ENCODE results near the gene RAD9A. TPM values are rescaled to one million over a fixed set of nuclear protein-coding genes. Genes with fewer than 3 reads are reported as not detected.

RAD9A gene
- total RNA-seq, 1 donor from 2014 or later = 18.5 TPM

DNA sequence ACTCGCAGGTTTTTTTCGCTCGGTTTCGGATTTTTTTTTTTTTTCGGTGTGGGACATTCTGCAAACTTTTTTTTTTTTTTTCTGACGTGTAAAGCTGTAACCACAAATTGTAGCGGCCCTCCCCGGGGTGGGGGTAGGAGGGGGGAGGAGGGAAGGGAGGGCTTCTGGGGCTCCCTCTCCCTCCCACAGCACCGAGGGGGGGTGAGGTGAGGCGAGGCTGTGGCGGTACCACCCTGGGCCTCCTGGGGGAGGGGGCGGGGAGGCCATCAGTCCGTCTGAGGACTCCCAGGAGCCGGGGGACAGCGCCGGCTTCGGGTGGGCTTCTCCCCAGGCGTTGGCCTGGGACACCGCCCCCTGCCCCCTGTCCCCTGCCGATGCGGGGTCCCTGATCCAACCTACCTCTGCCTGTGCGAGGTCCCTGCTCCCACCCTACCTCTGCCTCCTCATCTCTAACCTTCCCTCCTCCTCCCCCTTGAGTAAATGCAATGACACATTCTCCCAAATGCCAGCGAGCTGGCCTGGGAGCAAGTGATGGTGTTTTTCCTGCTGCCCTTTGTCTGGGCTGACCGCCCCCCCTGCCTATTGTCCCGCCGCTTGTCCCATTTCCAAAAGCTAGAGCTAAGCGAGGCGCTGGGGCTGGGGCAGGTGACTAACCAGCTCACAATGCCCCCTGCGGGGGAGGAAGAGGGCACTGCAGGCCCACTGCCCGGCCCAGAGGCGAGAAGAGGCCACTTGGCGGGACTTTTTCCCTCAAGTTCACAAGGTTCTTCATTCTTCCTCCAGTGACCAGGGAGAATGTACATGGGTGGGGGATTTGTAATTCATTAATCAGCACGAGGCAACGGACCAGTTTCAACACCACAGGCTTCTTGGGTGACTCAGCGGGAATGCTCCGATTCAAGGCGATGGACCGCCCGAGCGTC is 17.9 kb upstream of the RAD9A start:
- Mint-ChIP-seq H3K36me3 (ENCODE audit: unreplicated experiment) (no peaks in the 10 kb centered on the region), H3K4me1 (ENCODE audit: unreplicated experiment) (peaks cover 55% of the 10 kb centered on the region), H3K27me3 (ENCODE audit: unreplicated experiment) (no peaks in the 10 kb centered on the region), H3K4me3 (ENCODE audit: unreplicated experiment) (peak overlapping the region; percentile 87), H3K9me3 (ENCODE audit: unreplicated experiment) (no peaks in the 10 kb centered on the region), H3K27ac (ENCODE audit: unreplicated experiment) (peak overlapping the region; percentile 98)
- peak; percentile 93 for DNase-seq (ENCODE audit: extremely low spot score, unreplicated experiment)
- TF ChIP-seq, protein P1, sequence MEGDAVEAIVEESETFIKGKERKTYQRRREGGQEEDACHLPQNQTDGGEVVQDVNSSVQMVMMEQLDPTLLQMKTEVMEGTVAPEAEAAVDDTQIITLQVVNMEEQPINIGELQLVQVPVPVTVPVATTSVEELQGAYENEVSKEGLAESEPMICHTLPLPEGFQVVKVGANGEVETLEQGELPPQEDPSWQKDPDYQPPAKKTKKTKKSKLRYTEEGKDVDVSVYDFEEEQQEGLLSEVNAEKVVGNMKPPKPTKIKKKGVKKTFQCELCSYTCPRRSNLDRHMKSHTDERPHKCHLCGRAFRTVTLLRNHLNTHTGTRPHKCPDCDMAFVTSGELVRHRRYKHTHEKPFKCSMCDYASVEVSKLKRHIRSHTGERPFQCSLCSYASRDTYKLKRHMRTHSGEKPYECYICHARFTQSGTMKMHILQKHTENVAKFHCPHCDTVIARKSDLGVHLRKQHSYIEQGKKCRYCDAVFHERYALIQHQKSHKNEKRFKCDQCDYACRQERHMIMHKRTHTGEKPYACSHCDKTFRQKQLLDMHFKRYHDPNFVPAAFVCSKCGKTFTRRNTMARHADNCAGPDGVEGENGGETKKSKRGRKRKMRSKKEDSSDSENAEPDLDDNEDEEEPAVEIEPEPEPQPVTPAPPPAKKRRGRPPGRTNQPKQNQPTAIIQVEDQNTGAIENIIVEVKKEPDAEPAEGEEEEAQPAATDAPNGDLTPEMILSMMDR (IDR thresholded peaks at IDR 0.05) = peak; percentile 55

DNA sequence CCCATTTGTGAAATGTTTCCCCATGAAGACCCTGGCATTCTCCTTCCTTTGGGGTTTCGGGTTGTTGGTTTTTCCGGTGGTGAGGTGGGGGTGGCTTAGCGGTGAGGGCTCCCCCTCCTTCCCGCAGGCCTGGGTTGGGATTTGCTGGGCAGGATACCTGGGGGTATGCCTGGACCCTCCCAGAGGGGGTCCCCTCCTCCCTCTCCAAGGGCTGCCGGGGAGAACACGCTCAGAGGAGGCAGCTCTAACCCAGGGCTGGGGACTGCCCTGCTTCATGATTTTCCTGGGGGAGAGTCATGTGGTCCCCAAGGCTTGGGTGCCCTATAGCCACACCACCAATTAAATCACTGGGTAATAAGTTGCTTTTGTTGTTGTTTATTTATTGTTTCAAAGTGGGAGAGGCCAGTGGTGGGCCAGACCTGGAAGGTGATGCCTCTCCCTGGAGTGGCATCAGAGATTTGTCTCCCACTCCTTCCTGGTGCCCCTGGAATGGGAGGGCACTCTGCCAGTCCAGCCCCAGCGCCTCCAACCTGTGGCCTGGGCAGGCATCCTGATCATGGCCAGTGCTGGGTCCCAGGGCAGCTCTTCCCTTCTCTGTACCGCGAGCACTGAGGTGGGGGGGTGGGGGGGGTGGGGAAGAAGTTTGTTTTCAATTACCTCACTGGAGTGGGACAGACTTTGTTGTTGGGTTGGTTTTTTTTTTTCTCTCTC is 17.1 kb upstream of the RAD9A start:
- H3K4me3 Mint-ChIP-seq (ENCODE audit: unreplicated experiment) = peak overlapping the region; percentile 87
- DNase-seq (ENCODE audit: extremely low spot score, unreplicated experiment) = no peak
- TF ChIP-seq, protein P1 (IDR thresholded peaks at IDR 0.05) = no peak
- H3K36me3 Mint-ChIP-seq (ENCODE audit: unreplicated experiment) = no peaks in the 10 kb centered on the region
- no peaks in the 10 kb centered on the region for H3K27me3 Mint-ChIP-seq (ENCODE audit: unreplicated experiment)
- peaks cover 59% of the 10 kb centered on the region for H3K4me1 Mint-ChIP-seq (ENCODE audit: unreplicated experiment)
- H3K27ac Mint-ChIP-seq (ENCODE audit: unreplicated experiment) = peak overlapping the region; percentile 98
- no peaks in the 10 kb centered on the region for H3K9me3 Mint-ChIP-seq (ENCODE audit: unreplicated experiment)

DNA sequence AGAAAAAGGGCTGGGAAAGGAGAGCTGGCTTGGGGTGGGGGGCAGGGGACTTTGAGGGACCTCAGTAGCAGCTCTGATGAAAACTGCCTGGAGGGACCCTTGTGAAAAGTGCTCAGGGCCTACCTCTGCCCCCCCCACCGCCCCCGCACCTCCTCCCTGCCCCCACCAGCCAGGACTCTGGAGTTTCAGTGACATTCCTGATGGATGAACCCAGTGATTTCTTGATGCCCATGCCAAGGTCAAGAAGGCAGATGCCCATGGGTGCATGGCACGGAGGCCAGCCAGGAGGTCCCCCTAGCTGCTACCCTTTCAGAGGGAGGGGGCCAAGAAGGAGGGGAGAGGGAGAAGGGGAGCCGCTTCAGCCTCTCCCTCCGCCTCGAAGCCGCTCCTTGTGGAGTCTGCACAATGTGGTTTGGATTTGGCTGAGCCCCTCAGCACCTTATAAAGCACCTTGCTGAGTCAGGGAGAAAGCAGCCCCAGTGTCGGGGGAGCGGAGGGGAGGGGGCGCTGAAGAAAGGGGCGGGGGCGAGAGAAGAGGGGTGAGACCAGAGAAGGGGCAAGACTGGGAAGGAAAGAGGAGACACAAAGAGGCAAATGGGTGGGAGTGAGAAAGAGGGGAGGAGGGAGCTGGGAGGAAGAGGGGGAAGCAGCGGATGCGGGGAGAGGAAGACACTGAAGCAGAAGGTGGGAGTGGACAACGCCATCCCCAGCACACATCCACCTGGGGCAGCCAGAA is 16.3 kb upstream of the RAD9A start:
- no peaks in the 10 kb centered on the region for H3K36me3 Mint-ChIP-seq (ENCODE audit: unreplicated experiment)
- no peaks in the 10 kb centered on the region for H3K9me3 Mint-ChIP-seq (ENCODE audit: unreplicated experiment)
- peaks cover 55% of the 10 kb centered on the region for H3K4me1 Mint-ChIP-seq (ENCODE audit: unreplicated experiment)
- no peaks in the 10 kb centered on the region for H3K27me3 Mint-ChIP-seq (ENCODE audit: unreplicated experiment)
- DNase-seq (ENCODE audit: extremely low spot score, unreplicated experiment) = no peak
- TF ChIP-seq, protein P1 (IDR thresholded peaks at IDR 0.05) = no peak
- H3K4me3 Mint-ChIP-seq (ENCODE audit: unreplicated experiment) = no peak overlapping the region
- H3K27ac Mint-ChIP-seq (ENCODE audit: unreplicated experiment) = peak overlapping the region; percentile 98

DNA sequence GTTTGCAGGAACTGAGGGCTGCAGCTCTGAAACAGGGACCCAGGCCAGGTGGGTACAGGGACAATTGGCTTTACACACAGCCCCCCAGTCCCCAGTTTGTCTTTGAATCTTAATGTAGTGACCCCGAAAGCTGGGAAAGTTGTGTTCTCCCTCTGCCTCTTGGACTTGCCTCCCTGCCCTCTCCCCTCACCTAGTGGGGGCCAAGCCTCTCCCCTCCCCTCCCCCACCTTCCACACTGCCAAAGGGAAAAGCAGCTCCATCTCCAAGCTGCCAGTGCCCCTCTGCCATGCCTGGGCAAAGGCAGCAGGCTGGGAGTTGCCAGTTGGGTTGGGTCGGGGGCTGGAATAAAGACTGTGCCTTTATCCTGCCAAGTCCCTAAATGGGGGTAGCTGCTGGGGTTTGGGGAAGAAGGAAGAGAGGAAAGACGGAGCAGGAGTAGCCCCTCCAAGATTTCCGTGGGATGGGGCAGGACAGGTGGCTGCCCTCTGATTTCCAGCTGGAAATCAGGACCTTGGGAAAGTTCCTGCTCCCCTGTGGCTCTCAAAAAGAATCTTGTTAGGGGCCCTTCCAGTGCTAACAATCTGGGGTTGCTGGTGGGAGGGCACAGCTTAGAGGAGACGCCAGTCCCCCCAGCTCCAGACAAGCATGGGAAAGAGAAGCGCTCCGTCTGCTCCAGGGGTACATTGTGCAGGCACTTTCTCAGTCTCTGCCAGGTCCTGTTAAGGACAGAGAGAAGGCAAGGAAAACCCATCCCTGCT is 15.5 kb upstream of the RAD9A start:
- Mint-ChIP-seq H3K4me3 (ENCODE audit: unreplicated experiment) (no peak overlapping the region), H3K27ac (ENCODE audit: unreplicated experiment) (no peak overlapping the region), H3K4me1 (ENCODE audit: unreplicated experiment) (peaks cover 47% of the 10 kb centered on the region)

More for the DNA sequence above, 15.5 kb upstream of the RAD9A start:
- DNase-seq (ENCODE audit: extremely low spot score, unreplicated experiment) = no peak
- TF ChIP-seq, protein P1 (IDR thresholded peaks at IDR 0.05) = no peak
- Mint-ChIP-seq H3K9me3 (ENCODE audit: unreplicated experiment) (no peaks in the 10 kb centered on the region), H3K36me3 (ENCODE audit: unreplicated experiment) (no peaks in the 10 kb centered on the region), H3K27me3 (ENCODE audit: unreplicated experiment) (no peaks in the 10 kb centered on the region)

Measured in osteocyte (in vitro differentiated cells).